Fibroblast of lung (primary cell): ENCODE measurements around the gene CHCHD2.

ENCODE experiments used
- CTCF ChIP-seq, 2 donors: IDR thresholded peaks in 1 of 2; conservative IDR thresholded peaks in 1 of 2; 1 replicate in 1 of 2; 2 replicates in 1 of 2; pipeline ENCODE4 v1.5.1; 2011 to 2012; ENCODE audit warnings: low read length in 2 of 2, control low read depth in 1 of 2, inconsistent platforms in 1 of 2, low read depth in 1 of 2, mild to moderate bottlenecking in 1 of 2
- EZH2 ChIP-seq: IDR thresholded peaks from 2 replicates; pipeline ENCODE4 v1.5.1; 2012; ENCODE audit warnings: low read length, control low read depth, mild to moderate bottlenecking; ENCODE audit errors: missing control alignments

- TF ChIP-seq CTCF (conservative IDR thresholded peaks at IDR 0.05 in 1 of 2, IDR thresholded peaks at IDR 0.05 in 1 of 2; ENCODE audit: low read depth in 1 of 2, low read length in 2 of 2) (no peak), EZH2 (no peak)
Observed at GRCh38 chr7:56063500-56063881, 42.8 kb downstream of the CHCHD2 start.
